NB4 (cell line): ENCODE data around the gene CPA1.

Experiments
- DNase-seq: peaks from one replicate; pipeline ENCODE4 v3.0.0; 2010; ENCODE audit warnings: low read depth
- H3K4me3 ChIP-seq: one replicate; pipeline ENCODE4 v1.5.1; 2011; ENCODE audit warnings: mild to moderate bottlenecking, low read depth, low read length, moderate library complexity
- CTCF ChIP-seq: IDR thresholded peaks from one replicate; pipeline ENCODE4 v1.5.1; 2012; ENCODE audit warnings: low read depth, low read length
- MAX ChIP-seq: IDR thresholded peaks from 2 replicates; pipeline ENCODE4 v1.6.1; 2011; ENCODE audit warnings: low read depth, low read length
- MYC ChIP-seq: IDR thresholded peaks from 2 replicates; pipeline ENCODE4 v1.6.1; 2011; ENCODE audit warnings: low read depth, low read length
- POLR2A ChIP-seq: IDR thresholded peaks from 2 replicates; pipeline ENCODE4 v1.6.1; 2011; ENCODE audit warnings: mild to moderate bottlenecking; ENCODE audit not compliant: insufficient read length; ENCODE audit errors: extremely low read depth

CPA1 gene

DNA sequence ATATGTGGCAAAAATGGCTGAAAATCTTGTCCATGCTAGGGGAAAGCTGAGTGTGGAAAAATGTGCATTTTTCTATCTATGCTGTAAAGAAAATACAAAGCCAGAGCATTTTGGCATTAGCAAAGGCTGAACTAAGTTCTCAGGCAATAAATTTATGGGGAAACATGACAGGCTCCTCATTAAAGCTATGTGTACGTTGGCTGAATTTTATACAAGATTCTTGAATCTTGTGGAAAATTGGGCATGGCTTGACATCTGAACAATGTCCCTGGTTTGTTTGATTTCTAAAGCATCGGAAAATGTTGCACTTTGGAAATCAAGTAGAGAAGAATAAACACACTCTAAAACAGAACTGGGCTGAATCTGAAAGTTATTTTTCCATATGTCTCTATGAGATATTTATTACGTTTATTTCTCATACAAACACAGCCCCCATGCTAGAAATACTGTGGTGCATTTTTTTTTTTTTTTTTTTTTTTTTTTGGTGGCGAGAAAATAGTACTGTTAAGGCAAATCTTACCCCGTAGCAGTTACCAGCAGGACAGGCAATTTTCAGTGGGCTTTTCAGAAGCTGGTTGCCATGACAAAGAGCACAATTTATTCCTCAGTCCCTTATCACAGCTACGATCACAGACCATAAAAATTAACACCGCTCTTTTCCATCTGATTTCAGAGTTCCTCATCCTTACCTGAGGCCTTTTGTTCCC is 16.9 kb downstream of the CPA1 start:
- DNase-seq, result no peak
- TF ChIP-seq MAX (no peak), MYC (no peak), CTCF (no peak), POLR2A (no peak)
- no peak overlapping the region for H3K4me3 ChIP-seq

DNA sequence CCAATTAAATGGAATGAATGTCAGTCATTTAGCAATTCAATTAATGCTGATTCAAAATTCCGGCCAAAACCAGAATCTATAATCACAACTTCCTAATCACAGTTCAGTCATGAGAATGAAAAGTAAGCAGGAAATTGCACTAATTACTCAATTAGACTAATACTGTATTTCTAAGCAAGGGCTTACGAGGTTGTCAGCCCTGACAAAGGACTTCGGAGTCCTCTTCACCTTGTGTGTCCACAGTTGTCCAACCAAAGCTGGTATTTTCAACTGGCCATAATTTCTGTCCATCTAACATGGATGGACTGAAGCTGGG is 17.4 kb downstream of the CPA1 start:
- no peak for DNase-seq
- no peak overlapping the region for H3K4me3 ChIP-seq
- TF ChIP-seq CTCF (no peak), MYC (no peak), MAX (no peak), POLR2A (no peak)

GRCh38 chr7:130398526-130399090 is 18.3 kb downstream of the CPA1 start:
- no peak for DNase-seq
- no peak overlapping the region for H3K4me3 ChIP-seq
- TF ChIP-seq CTCF (no peak), POLR2A (no peak), MAX (no peak), MYC (no peak)

- H3K4me3 ChIP-seq, result no peak overlapping the region
- TF ChIP-seq MAX (no peak), POLR2A (no peak), MYC (no peak), CTCF (no peak)
- DNase-seq, result no peak
Measured at GRCh38 chr7:130400120-130400572, 19.9 kb downstream of the CPA1 start.

DNA sequence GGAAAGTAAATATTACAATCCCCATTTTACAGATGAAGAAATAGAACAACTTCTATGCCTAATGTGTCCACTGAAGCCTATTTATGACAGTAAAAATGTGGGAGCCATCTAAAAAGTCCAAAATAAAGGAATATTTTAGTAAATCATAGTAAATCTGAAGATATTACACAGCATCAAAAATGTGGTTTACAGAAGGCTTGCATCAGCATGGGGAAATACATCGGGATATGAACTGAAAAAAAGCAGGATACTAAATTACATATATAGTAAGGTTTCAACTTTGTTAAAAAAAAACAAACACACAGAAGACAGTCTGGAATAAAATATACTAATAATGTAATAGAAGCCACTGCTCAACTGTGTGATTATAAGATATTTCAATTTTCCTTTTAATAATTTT is 20.8 kb downstream of the CPA1 start:
- TF ChIP-seq MYC (no peak), POLR2A (no peak), MAX (no peak), CTCF (no peak)
- no peak overlapping the region for H3K4me3 ChIP-seq
- no peak for DNase-seq

GRCh38 chr7:130401578-130401977 is 21.3 kb downstream of the CPA1 start:
- H3K4me3 ChIP-seq, result no peak overlapping the region
- DNase-seq, result no peak
- TF ChIP-seq POLR2A, result no peak
- no peak for TF ChIP-seq CTCF
- no peak for TF ChIP-seq MAX
- TF ChIP-seq MYC, result no peak
